RWPE1 (cell line): ENCODE results near the gene ANKDD1A.

Source experiments
- CTCF ChIA-PET: fragments of 350-600 bp; sonication (Branson Sonifier 250); formaldehyde crosslinking; extraction: SDS; loops from one replicate; lab custom pipeline; 2021; lab: Yijun Ruan, JAX
- POLR2A ChIA-PET: fragments of 400-600 bp; formaldehyde crosslinking; extraction: SDS; loops from one replicate; lab custom pipeline; 2020; ENCODE audit warnings: antibody characterized with exemption; ENCODE audit not compliant: low non-redundant PET; lab: Yijun Ruan, JAX
- DNase-seq: peaks from one replicate; pipeline ENCODE4 v3.0.0; 2012; ENCODE audit warnings: low spot score
- H3K27ac ChIP-seq: fragments of 450-650 bp; 2 replicates; pipeline ENCODE4 v1.5.1; 2017
- CTCF ChIP-seq: fragments of 450-650 bp; conservative IDR thresholded peaks from 2 replicates; pipeline ENCODE4 v1.5.1; 2017; ENCODE audit warnings: low read depth, mild to moderate bottlenecking

Gene ANKDD1A

GRCh38 chr15:64898406-64898805 is 13.3 kb upstream of the ANKDD1A start:
- DNase-seq: no peak
- H3K27ac ChIP-seq: peak overlapping the region; percentile 87
- ChIA-PET CTCF (no interaction called here), POLR2A (no interaction called here)
- no peak for TF ChIP-seq CTCF

GRCh38 chr15:64901141-64901540 is 10.6 kb upstream of the ANKDD1A start:
- H3K27ac ChIP-seq: no peak overlapping the region
- ChIA-PET CTCF (no interaction called here), POLR2A (no interaction called here)
- no peak for DNase-seq
- TF ChIP-seq CTCF: no peak

GRCh38 chr15:64901914-64902313 is 9.8 kb upstream of the ANKDD1A start:
- TF ChIP-seq CTCF: no peak
- no peak overlapping the region for H3K27ac ChIP-seq
- no peak for DNase-seq
- ChIA-PET POLR2A (no interaction called here), CTCF (no interaction called here)

- ChIA-PET CTCF (no interaction called here), POLR2A (no interaction called here)
- no peak overlapping the region for H3K27ac ChIP-seq
- TF ChIP-seq CTCF: no peak
- no peak for DNase-seq
These were observed 8.8 kb upstream of the ANKDD1A start for GRCh38 chr15:64902863-64903262.

GRCh38 chr15:64903326-64903950 is 8.3 kb upstream of the ANKDD1A start:
- ChIA-PET POLR2A (interaction anchor here (0.6 kb wide), 1 partner anchor 21 kb away, joined by 3 read pairs; no protein-coding TSS in a partner anchor), CTCF (interaction anchor here (0.7 kb wide), 1 partner anchor 490 kb away, joined by 3 read pairs; no protein-coding TSS in a partner anchor)
- TF ChIP-seq CTCF: no peak
- DNase-seq: no peak
- no peak overlapping the region for H3K27ac ChIP-seq

GRCh38 chr15:64904189-64904588 is 7.5 kb upstream of the ANKDD1A start:
- CTCF ChIA-PET: no interaction called here

More at GRCh38 chr15:64904189-64904588, 7.5 kb upstream of the ANKDD1A start:
- DNase-seq: no peak
- H3K27ac ChIP-seq: no peak overlapping the region
- no peak for TF ChIP-seq CTCF
- POLR2A ChIA-PET: no interaction called here
